HL-60 (cell line): ENCODE results near the gene SH3RF3.

ENCODE experiments used
- DNase-seq, 2 experiments: peaks; one replicate each; pipeline ENCODE4 v3.0.0-alpha.2; 2010 to 2020; ENCODE audit warnings: low read depth in 1 of 2, low spot score in 1 of 2
- H3K27ac ChIP-seq: fragments of 250-450 bp; sonication (Bioruptor Pico); replicated peaks from 2 replicates; pipeline ENCODE4 v1.5.1; 2020; ENCODE audit warnings: mild to moderate bottlenecking, moderate library complexity
- H3K27me3 ChIP-seq: fragments of 250-450 bp; sonication (Bioruptor Pico); 2 replicates; pipeline ENCODE4 v1.5.1; 2021; ENCODE audit warnings: mild to moderate bottlenecking, moderate library complexity; ENCODE audit not compliant: insufficient read depth, poor library complexity, severe bottlenecking
- H3K4me3 ChIP-seq: replicated peaks from 2 replicates; pipeline ENCODE4 v1.5.1; 2011; ENCODE audit warnings: mild to moderate bottlenecking, control low read depth, low read length; ENCODE audit not compliant: insufficient read depth
- CTCF ChIP-seq: IDR thresholded peaks from one replicate; pipeline ENCODE4 v1.5.1; 2011; ENCODE audit warnings: low read length, control low read depth, inconsistent platforms; ENCODE audit not compliant: insufficient read depth
- GABPA ChIP-seq: IDR thresholded peaks from 2 replicates; pipeline ENCODE4 v1.6.1; 2012; ENCODE audit warnings: low read depth
- POLR2AphosphoS5 ChIP-seq: IDR thresholded peaks from 2 replicates; pipeline ENCODE4 v1.6.1; 2012; ENCODE audit warnings: low read depth
- REST ChIP-seq: IDR thresholded peaks from 2 replicates; pipeline ENCODE4 v1.6.1; 2012; ENCODE audit warnings: low read depth; ENCODE audit not compliant: insufficient replicate concordance
- SPI1 ChIP-seq: IDR thresholded peaks from 2 replicates; pipeline ENCODE4 v1.6.1; 2012; ENCODE audit warnings: low read depth, mild to moderate bottlenecking, borderline replicate concordance

The SH3RF3 gene

DNA sequence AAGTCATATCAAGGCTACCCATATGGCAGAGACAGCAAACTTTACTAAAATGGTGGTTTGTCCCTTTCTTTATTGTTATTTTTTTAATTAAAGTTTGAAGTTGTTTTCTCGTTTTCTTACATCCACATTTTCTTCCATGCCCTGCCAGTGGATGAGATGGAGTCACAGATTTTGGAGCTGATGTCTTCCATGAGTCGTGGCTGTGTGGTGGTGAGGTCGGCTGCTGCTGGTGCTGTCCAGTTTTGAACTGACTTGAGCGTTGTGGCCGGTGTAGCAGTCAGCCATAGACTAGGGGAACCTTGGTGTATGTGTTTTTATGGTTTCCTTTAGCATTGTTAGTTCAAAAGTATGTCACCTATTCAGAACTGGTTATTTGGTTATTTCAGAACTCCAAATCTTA is 182.8 kb downstream of the SH3RF3 start:
- DNase-seq = no peak
- Histone ChIP-seq H3K27ac (no peak overlapping the region), H3K4me3 (no peak overlapping the region), H3K27me3 (no peaks in the 10 kb centered on the region)
- no peak for TF ChIP-seq CTCF
- TF ChIP-seq GABPA = no peak
- no peak for TF ChIP-seq SPI1
- no peak for TF ChIP-seq REST
- TF ChIP-seq POLR2AphosphoS5 = no peak

- DNase-seq = no peak
These were observed 183.9 kb downstream of the SH3RF3 start for GRCh38 chr2:109312902-109313301.

DNA sequence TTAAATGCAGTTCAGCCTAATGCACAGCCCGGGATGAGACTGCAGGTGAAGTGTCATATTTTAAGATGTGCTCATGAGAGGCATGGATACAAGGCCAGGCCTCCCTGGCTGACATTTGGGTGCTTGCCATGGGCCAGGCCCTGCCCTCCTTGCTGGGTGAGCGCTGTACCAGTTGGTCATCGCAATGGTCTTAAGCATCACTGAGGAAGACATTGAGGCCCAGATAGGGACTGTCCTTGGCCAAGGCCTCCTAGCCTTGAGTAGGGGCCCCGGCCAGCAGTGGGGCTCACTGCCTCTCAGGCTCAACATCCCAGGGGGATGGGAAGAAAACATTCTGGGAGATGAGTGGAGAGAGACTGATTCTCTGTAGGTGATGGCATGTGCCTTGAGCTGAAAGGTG is 184.3 kb downstream of the SH3RF3 start:
- Histone ChIP-seq H3K4me3 (no peak overlapping the region), H3K27ac (no peak overlapping the region), H3K27me3 (no peaks in the 10 kb centered on the region)
- no peak for TF ChIP-seq REST
- no peak for TF ChIP-seq POLR2AphosphoS5
- TF ChIP-seq CTCF = no peak
- no peak for TF ChIP-seq GABPA
- TF ChIP-seq SPI1 = no peak
- DNase-seq = no peak

More at GRCh38 chr2:109312902-109313301, 183.9 kb downstream of the SH3RF3 start:
- H3K4me3 ChIP-seq = no peak overlapping the region
- no peak overlapping the region for H3K27ac ChIP-seq
- H3K27me3 ChIP-seq = no peaks in the 10 kb centered on the region
- no peak for TF ChIP-seq GABPA
- TF ChIP-seq SPI1 = no peak
- TF ChIP-seq CTCF = no peak
- TF ChIP-seq REST = no peak
- TF ChIP-seq POLR2AphosphoS5 = no peak
